ENCODE results near the gene OSBPL6.
"Not testable (repeated sequence)": the region's sequence is repeated elsewhere in the genome, so short reads cannot be mapped to it uniquely, and the experiment has no call there.

Gene OSBPL6

GRCh38 chr2:178350051-178350450, 155.7 kb downstream of the OSBPL6 start:
- DNase-seq (ENCODE audit: low read depth in 2 of 2), result no peak

- not testable (repeated sequence) for DNase-seq (ENCODE audit: low read depth in 2 of 2)
Measured at GRCh38 chr2:178357704-178358103, 163.4 kb downstream of the OSBPL6 start.

GRCh38 chr2:178359192-178359912, 165.0 kb downstream of the OSBPL6 start:
- no peak for DNase-seq (ENCODE audit: low read depth in 2 of 2)

- no peak for DNase-seq (ENCODE audit: low read depth in 2 of 2)
Measured at GRCh38 chr2:178361588-178361987, 167.3 kb downstream of the OSBPL6 start.

GRCh38 chr2:178363252-178363651, 168.9 kb downstream of the OSBPL6 start:
- no peak for DNase-seq (ENCODE audit: low read depth in 2 of 2)

GRCh38 chr2:178365116-178365515, 170.8 kb downstream of the OSBPL6 start:
- DNase-seq (ENCODE audit: low read depth in 2 of 2), result no peak

GRCh38 chr2:178366412-178366811, 172.1 kb downstream of the OSBPL6 start:
- DNase-seq (ENCODE audit: low read depth in 2 of 2), result no peak

GRCh38 chr2:178367344-178367743, 173.0 kb downstream of the OSBPL6 start:
- no peak for DNase-seq (ENCODE audit: low read depth in 2 of 2)

- no peak for DNase-seq (ENCODE audit: low read depth in 2 of 2)
Measured at GRCh38 chr2:178374865-178375264, 180.6 kb downstream of the OSBPL6 start.

GRCh38 chr2:178377046-178377445, 182.7 kb downstream of the OSBPL6 start:
- DNase-seq (ENCODE audit: low read depth in 2 of 2), result no peak

GRCh38 chr2:178379162-178380004, 185.1 kb downstream of the OSBPL6 start:
- DNase-seq (ENCODE audit: low read depth in 2 of 2), result no peak

- no peak for DNase-seq (ENCODE audit: low read depth in 2 of 2)
Measured at GRCh38 chr2:178380763-178381162, 186.5 kb downstream of the OSBPL6 start.

- DNase-seq (ENCODE audit: low read depth in 2 of 2), result no peak
Measured at GRCh38 chr2:178383718-178384117, 189.4 kb downstream of the OSBPL6 start.

- no peak for DNase-seq (ENCODE audit: low read depth in 2 of 2)
Measured at GRCh38 chr2:178385595-178386148, 191.4 kb downstream of the OSBPL6 start.

GRCh38 chr2:178386986-178387597, 192.8 kb downstream of the OSBPL6 start:
- DNase-seq (ENCODE audit: low read depth in 2 of 2), result no peak

GRCh38 chr2:178388287-178388686, 194.0 kb downstream of the OSBPL6 start:
- no peak for DNase-seq (ENCODE audit: low read depth in 2 of 2)

- no peak for DNase-seq (ENCODE audit: low read depth in 2 of 2)
Measured at GRCh38 chr2:178391701-178392100, 197.4 kb downstream of the OSBPL6 start.

- DNase-seq (ENCODE audit: low read depth in 2 of 2), result no peak
Measured at GRCh38 chr2:178392215-178392614, 197.9 kb downstream of the OSBPL6 start.

- DNase-seq (ENCODE audit: low read depth in 2 of 2), result no peak
Measured at GRCh38 chr2:178394859-178395258, 200.5 kb downstream of the OSBPL6 start.

GRCh38 chr2:178395295-178395694, 201.0 kb downstream of the OSBPL6 start:
- DNase-seq (ENCODE audit: low read depth in 2 of 2), result no peak

- no peak for DNase-seq (ENCODE audit: low read depth in 2 of 2)
Measured at GRCh38 chr2:178395941-178396570, 201.7 kb downstream of the OSBPL6 start.

Measured in stimulated activated CD8-positive, alpha-beta memory T cell treated with anti-CD3 and anti-CD28 coated beads, Interleukin-2, amount 100 ng/mL, for 48 hours (primary cell).